GM19238 (cell line): ENCODE results near the gene CYP4X1.
"Not testable (repeated sequence)": the region's sequence is repeated elsewhere in the genome, so short reads cannot be mapped to it uniquely, and the experiment has no call there.

Source experiments
- DNase-seq: peaks from one replicate; pipeline ENCODE4 v3.0.0; 2011; ENCODE audit warnings: low spot score; ENCODE audit not compliant: insufficient read length

CYP4X1 gene, protein sequence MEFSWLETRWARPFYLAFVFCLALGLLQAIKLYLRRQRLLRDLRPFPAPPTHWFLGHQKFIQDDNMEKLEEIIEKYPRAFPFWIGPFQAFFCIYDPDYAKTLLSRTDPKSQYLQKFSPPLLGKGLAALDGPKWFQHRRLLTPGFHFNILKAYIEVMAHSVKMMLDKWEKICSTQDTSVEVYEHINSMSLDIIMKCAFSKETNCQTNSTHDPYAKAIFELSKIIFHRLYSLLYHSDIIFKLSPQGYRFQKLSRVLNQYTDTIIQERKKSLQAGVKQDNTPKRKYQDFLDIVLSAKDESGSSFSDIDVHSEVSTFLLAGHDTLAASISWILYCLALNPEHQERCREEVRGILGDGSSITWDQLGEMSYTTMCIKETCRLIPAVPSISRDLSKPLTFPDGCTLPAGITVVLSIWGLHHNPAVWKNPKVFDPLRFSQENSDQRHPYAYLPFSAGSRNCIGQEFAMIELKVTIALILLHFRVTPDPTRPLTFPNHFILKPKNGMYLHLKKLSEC

DNA sequence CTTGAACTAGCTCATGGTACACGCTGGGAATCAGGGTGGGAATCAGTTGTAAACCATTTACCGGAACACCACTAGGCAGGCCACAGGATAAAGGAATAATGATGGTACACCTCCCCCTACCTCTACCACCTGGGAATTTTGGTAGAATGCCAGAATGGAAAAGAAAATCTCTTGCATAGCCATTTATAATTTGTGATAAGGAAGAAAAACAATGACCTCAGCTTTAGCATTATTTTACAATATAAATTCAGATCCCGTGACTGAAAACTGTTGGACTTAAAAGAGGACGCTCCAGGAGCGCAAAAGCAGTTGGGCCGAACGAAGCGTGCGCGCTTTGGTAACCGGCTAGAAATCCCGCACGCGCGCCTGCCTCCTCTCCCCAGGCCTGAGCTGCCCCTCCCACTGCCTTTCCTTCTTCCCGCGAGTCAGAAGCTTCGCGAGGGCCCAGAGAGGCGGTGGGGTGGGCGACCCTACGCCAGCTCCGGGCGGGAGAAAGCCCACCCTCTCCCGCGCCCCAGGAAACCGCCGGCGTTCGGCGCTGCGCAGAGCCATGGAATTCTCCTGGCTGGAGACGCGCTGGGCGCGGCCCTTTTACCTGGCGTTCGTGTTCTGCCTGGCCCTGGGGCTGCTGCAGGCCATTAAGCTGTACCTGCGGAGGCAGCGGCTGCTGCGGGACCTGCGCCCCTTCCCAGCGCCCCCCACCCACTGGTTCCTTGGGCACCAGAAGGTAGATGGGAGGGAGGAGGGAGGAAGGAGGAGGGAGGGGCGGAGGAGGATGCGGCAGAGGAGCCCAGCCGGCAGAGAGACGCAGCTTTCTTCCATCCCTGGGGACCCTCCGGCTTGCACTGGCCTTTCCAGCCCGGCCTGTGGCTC lies at the start of gene CYP4X1:
TSS of gene CYP4X1 (plus strand) at position 402 of the 873 bp plus-strand sequence. CDS start at position 551, 149 bp downstream.
- no peak for DNase-seq

DNA sequence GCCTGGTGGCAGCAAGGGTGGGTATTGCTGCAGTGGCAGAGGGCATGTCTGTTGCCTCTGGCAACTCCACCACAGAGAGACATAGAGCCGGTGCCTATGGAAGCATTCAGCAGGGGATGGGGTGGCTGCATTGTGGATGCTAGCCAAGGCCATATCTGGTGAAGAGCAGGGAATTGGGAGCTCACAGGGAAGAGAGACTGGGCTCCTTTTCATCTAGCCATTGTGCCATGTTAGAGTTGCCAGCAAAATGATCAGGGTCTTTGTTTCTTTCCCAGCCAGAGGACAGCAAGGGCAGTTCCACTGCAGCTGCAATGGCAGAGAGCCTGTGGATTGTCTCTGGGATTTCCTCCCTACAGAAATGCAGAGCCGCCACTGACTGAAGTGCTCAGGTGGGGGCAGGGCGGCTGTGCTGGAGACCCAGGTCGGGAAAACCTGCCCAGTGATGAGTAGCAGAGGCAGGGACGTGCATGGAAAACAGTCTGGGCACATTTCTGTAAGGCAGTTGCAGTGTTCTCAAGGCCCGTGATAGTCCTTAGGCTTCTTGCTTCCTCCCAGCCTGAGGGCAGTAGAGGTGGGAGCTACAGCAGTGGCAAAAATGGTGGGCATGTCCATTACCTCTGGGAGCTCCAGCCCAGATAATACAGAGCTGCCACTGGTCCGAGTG lies 40.2 kb upstream of the CYP4X1 start:
- no peak for DNase-seq

DNA sequence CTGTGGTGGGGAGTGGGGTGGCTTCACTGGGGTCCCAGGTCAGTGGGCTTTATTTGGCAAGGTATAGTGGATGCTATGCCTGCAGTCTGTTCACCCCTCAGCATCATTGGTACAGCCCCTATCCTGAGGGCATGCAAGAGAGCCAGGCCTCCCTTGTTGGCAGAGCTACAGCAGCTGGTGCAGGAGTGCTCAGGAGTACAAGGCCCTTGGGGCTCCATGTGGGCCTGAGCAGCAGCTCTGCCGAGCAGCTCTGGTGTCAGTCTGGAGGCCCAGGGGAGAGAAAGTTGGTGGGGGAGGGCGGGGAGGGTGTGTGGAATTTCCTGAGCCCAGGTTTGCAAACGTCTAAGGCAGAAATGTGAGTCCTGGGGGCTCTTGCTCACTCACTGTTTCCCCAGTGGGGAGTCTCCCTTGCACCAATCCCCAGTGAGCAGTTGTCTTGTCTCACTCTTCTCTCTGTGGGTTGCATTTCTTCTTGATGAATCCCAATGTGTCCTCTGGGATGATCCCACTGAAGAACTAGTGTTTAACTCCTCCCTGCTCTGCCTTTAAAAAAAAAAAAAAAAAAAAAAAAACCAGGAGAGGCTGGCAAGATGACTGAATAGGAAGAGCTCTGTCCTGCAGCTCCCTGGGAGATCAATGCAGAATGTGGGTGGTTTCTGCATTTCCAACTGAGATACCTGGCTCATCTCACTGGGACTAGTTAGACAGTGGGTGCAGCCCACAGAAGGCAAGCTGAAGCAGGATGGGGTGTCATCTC lies 39.5 kb upstream of the CYP4X1 start:
- DNase-seq: no peak

DNA sequence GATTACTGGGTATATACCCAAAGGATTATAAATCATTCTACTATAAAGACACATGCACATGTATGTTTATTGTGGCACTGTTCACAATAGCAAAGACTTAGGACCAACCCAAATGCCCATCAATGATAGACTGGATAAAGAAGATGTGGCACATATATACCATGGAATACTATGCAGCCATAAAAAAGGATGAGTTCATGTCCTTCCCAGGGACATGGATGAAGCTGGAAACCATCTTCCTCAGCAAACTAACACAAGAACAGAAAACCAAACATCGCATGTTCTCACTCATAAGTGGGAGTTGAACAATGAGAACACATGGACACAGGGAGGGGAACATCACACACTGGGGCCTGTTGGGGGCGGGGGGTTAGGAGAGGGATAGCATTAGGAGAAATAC lies 32.9 kb upstream of the CYP4X1 start:
- not testable (repeated sequence) for DNase-seq

DNA sequence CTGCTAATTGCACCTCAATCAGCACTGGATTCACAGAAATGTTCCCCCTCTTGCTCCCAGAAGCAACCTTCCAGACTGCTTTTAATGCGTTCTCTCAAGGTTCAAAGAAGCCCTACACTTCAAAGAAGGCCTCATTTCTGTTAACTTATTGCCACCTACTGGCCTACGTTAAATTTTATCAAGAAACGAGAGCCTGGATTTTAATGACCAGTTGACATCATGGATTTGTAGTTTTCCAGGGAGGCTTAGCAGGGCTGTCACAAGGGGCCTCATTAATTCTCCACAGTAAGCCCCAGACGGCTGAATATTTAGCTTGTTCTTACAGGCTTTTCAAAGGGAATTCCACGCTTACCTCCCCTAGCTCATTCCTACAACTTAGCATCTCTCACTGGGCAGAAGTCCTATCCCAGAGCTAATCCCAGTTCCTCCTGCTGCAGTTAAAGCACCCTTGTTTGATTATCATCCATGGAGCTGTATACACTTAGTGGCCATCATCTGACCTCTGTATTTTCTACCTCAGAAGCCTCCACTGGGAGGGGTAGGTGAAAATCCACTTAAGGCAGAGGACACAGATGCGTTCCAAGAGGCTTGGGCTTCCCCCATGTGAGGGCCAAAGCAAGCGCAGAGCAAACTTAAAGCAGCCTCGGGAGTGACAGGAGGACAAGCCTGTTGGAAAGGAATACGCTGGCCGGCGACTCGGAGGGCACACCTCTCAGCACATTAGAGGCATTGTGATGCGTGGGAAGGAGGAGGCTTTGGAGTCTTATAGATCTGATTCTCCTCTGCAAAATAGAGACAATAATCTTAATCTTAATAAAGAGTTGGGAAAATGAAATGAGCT lies 32.2 kb upstream of the CYP4X1 start:
- DNase-seq: no peak

DNA sequence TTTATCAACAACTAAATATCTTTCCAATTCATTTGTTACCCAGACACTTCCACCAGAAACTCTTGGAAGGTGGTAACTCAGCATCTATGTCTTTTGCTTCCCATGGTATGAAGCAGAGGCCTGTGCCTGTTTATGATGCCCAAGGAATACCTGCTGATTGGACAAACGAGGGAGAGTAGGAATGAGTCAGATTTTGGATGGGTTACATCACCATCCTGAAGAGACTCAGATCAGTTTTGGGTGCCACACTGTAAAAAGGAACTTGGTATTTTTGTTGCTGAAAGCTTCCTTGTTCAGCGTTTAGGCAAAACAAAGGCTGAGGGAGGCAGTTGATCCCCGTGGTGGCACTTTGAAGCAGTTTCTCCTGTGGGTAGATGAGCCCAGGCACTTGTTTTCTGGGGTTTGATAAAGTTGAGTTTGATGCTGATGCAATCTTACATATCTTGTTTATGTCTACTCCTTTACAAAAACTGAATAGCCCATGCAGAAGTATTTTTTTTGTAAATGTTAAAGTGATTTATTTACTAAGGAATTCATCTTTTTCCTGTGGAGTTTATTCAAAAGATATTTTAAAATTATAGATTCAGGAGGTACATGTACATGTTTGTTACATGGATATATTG lies 26.7 kb upstream of the CYP4X1 start:
- no peak for DNase-seq

DNA sequence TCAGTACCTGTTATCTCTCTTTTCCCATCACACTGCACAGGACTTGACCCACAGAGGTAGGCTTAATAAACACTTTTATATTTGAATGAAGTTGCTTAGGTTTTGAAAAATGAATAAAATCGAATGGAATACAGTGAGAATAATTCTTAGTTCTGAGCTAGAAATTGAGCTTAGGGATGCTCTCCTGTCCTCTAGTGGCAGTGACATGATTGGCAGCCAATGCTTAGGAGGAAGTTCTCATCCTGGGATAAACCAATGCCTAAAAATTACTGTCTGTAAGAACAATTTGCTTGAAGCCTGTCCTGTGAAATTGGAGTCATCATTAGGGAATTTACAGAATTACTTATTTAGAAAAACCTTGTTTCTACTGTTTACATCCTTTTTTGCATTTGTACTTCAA lies 21.3 kb upstream of the CYP4X1 start:
- no peak for DNase-seq

DNA sequence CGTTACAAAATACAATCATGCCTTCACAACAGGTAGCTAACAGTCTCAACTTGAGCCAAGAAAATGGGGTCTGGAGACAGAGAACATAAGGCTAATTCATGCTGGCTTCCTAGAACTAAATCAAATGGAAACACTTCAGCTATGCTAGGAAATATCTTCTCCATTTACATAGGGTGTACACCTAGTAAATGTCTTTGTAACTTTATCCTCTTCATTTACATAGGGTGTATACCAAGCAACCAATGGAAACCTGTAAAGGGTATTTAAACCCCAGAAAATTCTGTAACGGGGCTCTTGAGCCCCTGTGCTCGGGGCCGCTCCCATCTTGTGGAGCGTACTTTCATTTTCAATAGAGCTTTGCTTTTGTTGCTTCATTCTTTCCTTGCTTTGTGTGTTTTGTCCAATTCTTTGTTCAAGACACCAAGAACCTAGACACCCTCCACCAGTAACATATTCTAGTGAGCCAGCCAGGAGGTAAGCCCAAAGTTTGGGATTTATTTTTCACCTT lies 19.5 kb upstream of the CYP4X1 start:
- DNase-seq: no peak

DNA sequence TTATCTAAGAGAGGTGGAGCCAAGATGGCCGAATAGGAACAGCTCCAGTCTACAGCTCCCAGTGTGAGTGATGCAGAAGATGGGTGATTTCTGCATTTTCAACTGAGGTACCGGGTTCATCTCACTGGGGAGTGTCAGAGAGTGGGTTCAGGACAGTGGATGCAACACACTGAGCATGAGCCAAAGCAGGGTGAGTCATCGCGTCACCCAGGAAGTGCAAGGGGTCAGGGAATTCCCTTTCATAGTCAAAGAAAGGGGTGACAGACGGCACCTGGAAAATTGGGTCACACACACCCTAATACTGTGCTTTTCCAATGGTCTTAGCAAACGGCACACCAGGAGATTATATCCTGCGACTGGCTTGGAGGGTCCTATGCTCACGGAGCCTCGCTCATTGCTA lies 17.0 kb upstream of the CYP4X1 start:
- DNase-seq: not testable (repeated sequence)

DNA sequence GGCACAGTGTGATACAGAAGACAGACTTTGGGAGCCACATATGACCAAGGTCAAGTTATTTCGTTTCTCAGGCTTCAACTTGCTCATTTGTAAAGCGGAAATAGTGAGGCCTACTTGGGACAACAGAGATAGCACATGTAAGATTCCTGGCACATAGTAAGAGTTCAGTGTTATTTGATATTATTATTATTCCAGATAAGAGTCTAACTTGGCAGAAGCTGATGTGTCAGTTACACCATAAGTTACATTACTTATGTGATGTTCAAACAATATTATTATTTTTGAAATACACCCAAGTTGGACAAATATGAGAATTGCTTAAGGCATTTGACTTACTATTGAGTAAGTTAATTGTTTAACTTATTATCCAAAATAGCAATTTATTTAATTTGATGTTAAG lies 10.2 kb upstream of the CYP4X1 start:
- DNase-seq: no peak

DNA sequence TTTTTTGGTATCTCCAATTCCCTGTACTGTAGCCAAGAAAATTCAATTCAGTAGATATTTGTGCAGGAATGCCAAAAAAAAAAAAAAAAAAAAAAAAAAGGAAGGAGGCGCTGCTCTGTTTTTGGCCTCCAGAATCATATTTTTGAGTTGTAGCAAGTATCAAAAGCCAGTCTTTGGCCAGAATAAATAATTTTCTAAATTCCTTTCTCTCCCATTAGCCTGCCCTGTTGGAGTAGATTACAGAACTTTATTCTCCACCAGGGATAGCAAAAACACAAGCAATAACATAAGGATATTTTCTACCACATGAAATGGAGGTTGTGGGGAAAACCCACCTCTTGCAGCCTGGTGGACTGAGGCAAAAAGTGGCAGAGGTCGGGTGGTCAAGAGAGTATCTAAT lies 2.4 kb upstream of the CYP4X1 start:
- no peak for DNase-seq

DNA sequence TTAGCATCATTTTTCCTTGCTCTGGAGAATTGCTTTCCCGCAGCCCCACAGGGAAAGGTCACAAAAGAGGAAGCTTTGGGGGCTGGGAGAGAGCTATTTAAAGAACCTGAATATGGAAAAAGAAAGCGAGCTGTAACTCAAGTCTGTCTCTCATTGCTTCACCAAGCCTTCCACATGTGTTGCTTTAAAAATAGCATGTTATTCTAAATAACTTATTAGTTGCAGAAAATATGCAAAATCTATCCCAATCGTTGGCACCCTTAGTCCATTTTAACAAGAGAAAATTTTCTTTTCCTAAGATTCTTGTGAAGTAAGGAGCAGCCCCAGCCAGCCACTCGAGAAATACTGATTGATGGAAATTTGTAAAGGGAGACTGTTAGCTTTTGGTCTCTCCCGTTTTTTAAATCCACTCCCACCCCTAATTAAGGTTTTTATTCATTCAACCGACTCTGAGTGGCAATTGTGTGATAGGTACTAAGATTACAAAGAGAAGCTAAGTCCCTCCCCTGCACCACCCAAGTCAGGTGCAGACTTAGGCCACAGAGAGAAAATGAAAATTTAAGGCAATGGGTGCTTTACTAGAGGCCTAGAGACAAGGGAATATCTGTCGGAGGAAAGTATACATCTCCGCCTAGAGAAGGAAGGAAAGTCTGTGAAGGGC lies 802 bp downstream of the CYP4X1 start:
- no peak for DNase-seq

DNA sequence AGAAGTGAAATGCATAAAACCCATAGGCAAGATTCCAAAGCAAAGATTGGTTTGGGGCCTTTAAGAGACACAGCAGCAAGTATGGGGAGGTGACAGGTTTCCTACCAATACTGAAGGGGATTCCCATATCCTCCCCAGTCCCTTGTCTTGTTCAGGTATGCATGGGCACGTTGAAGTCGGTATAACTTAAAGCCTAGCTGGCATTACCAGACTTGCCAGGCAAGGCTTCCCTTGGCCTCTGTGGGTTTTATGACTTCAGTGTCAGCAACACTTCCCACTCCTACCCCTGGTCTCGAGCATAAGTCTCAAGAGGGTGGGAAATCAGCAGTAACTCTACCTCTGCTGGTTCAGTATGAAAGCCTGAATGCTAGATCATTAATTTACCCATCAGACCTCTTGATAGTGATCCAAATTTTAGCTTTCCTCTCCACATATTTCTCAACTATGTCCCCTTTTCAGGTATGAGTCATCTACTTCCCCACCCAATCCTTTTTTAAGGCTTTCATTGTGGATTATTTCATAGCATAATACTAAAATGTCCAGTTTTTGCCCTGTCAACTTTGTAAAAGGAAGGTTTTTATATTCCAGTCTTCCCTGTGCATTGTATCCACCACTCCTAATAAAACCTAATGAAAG lies 6.8 kb downstream of the CYP4X1 start:
- DNase-seq: no peak

DNA sequence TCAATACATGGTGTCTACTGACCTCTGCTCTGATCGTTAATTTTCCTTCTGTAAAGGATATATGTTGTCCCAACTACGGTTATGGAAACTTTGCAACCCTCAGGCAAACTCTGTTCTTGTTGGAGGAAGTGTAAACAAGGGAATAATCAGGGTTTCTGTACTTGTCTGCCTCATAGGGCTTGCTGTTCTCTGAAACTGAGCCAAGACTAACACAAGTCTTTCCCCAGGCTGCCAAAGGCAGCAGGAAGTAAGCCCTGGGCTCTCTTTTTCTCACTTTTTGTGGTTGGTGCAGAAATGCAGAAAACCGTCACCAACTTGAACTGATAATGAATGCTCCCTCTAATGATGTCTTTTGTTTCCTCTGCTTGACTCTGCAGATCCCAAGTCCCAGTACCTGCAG lies 7.6 kb downstream of the CYP4X1 start:
- DNase-seq: no peak

DNA sequence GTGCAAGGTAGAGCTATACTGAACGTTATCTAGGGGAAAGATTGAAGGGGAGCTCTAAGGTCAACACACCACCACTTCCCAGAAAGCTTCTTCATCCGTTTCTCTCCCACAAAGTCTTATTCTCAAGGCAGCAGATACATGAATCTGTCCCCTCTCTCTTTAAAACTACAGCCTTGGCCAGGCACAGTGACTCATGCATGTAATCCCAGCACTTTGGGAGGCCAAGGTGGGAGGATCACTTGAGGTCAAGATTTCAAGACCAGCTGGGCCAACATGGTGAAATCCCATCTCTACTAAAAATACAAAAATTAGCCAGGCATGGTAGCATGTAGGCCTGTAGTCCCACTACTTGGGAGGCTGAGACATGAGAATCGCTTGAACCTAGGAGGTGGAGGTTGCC lies 8.1 kb downstream of the CYP4X1 start:
- DNase-seq: no peak

DNA sequence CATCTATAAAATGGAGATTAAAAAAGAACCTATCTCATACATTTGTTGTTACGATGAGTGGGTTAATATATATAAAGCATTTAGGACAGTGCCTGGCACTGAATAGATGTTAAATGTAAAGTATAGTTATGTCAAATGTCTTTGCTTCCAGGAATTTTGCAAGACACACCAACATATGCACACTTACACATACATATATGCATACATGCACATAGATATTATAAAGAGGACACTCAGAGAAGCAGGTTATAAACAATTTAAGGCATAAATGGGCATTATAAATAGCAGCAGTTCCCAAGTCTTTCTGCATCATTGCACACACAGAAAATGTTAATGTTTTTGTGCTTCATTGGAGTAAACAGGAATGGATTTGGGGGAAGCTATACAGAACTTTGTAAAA lies 13.3 kb downstream of the CYP4X1 start:
- no peak for DNase-seq

DNA sequence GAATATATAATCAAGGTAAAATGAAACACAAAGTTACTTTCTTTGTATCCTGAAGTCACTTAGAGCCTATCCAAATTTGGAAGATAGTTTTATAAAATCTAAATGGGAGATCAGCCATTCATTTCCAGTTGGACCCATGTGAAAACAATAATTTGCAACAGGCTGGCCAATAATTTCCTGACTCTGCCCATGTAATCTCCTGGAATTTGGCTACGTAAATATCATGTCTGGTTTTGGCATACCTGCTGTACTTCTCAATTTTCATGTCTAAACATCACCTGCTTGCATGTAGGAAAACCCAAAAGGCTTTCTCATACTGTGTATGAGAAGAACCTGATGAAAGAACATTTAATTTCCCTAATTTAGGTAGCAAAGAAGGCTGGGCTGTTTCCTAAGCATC lies 35.9 kb downstream of the CYP4X1 start:
- DNase-seq: no peak

DNA sequence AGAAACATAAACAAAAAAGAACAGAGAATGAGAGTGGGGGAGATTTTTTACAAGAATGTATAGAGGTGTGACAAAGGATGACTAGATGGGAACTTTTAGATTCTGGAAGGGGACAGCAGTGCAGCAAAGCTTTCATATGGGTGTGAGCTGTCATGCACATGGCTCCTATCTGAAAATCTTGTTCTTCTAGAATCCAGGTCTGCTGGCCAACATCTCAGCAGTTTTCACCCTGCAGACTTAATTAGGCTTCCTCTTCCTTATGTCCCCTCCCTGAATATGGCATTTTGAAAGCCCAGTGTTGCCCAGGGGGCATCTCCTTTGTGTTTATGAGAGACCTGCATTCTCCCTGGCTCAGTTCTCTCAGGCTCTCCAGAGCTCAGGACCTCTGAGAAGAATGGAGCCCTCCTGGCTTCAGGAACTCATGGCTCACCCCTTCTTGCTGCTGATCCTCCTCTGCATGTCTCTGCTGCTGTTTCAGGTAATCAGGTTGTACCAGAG lies 43.7 kb downstream of the CYP4X1 start, which contains the start of gene CYP4Z1:
TSS of gene CYP4Z1 (plus strand) at position 135 of the 498 bp plus-strand sequence. CDS start at position 395, 260 bp downstream.
- DNase-seq: no peak
